ENCODE data around the gene SVIL. TPM values are rescaled to one million over a fixed set of nuclear protein-coding genes. Genes with fewer than 3 reads are reported as not detected.

SVIL gene
- total RNA-seq, 1 experiment from 2014 or later, result 166 TPM

- H4K20me1 ChIP-seq (ENCODE audit: insufficient read depth), result no peaks in the 10 kb centered on the region
- TF ChIP-seq, protein P1, sequence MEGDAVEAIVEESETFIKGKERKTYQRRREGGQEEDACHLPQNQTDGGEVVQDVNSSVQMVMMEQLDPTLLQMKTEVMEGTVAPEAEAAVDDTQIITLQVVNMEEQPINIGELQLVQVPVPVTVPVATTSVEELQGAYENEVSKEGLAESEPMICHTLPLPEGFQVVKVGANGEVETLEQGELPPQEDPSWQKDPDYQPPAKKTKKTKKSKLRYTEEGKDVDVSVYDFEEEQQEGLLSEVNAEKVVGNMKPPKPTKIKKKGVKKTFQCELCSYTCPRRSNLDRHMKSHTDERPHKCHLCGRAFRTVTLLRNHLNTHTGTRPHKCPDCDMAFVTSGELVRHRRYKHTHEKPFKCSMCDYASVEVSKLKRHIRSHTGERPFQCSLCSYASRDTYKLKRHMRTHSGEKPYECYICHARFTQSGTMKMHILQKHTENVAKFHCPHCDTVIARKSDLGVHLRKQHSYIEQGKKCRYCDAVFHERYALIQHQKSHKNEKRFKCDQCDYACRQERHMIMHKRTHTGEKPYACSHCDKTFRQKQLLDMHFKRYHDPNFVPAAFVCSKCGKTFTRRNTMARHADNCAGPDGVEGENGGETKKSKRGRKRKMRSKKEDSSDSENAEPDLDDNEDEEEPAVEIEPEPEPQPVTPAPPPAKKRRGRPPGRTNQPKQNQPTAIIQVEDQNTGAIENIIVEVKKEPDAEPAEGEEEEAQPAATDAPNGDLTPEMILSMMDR (conservative IDR thresholded peaks at IDR 0.05), result no peak
- TF ChIP-seq EZH2 (IDR thresholded peaks at IDR 0.05; ENCODE audit: low read depth), result no peak
- no peak overlapping the region for H3K4me2 ChIP-seq
- H3K27me3 ChIP-seq (ENCODE audit: insufficient read depth, low read depth), result no peaks in the 10 kb centered on the region
- H3K4me1 ChIP-seq (replicated peaks; ENCODE audit: insufficient read depth), result no peaks in the 10 kb centered on the region
- no peaks in the 10 kb centered on the region for H3K9me2 ChIP-seq (ENCODE audit: insufficient read depth)
- H3K27ac ChIP-seq, result no peak overlapping the region
- H3F3A ChIP-seq (ENCODE audit: insufficient read depth, low read depth), result peaks cover 2% of the 10 kb centered on the region; the same call in 1 of the 2 replicates
- H3K9me3 ChIP-seq (ENCODE audit: insufficient read depth, low read depth), result no peaks in the 10 kb centered on the region
- ChIA-PET CTCF (no interaction called here), POLR2A (ENCODE audit: unreplicated experiment) (no interaction called here)
- intact Hi-C loops (cut with micrococcal nuclease; ENCODE audit: unreplicated experiment), result no loop called here
- DNase-seq, result no peak
- no TSS peak for BruUV-seq (replicated peaks)
- no peak overlapping the region for H3K4me3 ChIP-seq
- no peak overlapping the region for H2AFZ ChIP-seq
- H3K79me2 ChIP-seq (ENCODE audit: low read depth), result no peaks in the 10 kb centered on the region
- no peaks in the 10 kb centered on the region for H3K36me3 ChIP-seq (ENCODE audit: low read depth)
Measured at GRCh38 chr10:29529146-29529545, 105.6 kb downstream of the SVIL start.

- Histone ChIP-seq H3K4me1 (replicated peaks; ENCODE audit: insufficient read depth) (no peaks in the 10 kb centered on the region), H3K9me2 (ENCODE audit: insufficient read depth) (no peaks in the 10 kb centered on the region), H3K36me3 (ENCODE audit: low read depth) (0 out of 2 replicates have a peak, but pooled peaks cover 6% of the 10 kb centered on the region), H3K9me3 (ENCODE audit: insufficient read depth, low read depth) (no peaks in the 10 kb centered on the region), H3F3A (ENCODE audit: insufficient read depth, low read depth) (no peaks in the 10 kb centered on the region), H3K4me2 (no peak overlapping the region), H3K4me3 (no peak overlapping the region), H3K27ac (no peak overlapping the region), H3K27me3 (ENCODE audit: insufficient read depth, low read depth) (no peaks in the 10 kb centered on the region), H2AFZ (no peak overlapping the region), H4K20me1 (ENCODE audit: insufficient read depth) (no peaks in the 10 kb centered on the region), H3K79me2 (ENCODE audit: low read depth) (no peaks in the 10 kb centered on the region)
- no peak for DNase-seq
- TF ChIP-seq, protein P1 (conservative IDR thresholded peaks at IDR 0.05), result no peak
- TF ChIP-seq EZH2 (IDR thresholded peaks at IDR 0.05; ENCODE audit: low read depth), result no peak
- CTCF ChIA-PET, result no interaction called here
- intact Hi-C loops (cut with micrococcal nuclease; ENCODE audit: unreplicated experiment), result no loop called here
- no TSS peak for BruUV-seq (replicated peaks)
- POLR2A ChIA-PET (ENCODE audit: unreplicated experiment), result no interaction called here
Measured at GRCh38 chr10:29525762-29526161, 109.0 kb downstream of the SVIL start.

- Histone ChIP-seq H3K36me3 (ENCODE audit: low read depth) (0 out of 2 replicates have a peak, but pooled peaks cover 6% of the 10 kb centered on the region), H3K4me1 (replicated peaks; ENCODE audit: insufficient read depth) (no peaks in the 10 kb centered on the region), H3K9me3 (ENCODE audit: insufficient read depth, low read depth) (no peaks in the 10 kb centered on the region), H3F3A (ENCODE audit: insufficient read depth, low read depth) (no peaks in the 10 kb centered on the region), H3K79me2 (ENCODE audit: low read depth) (no peaks in the 10 kb centered on the region), H3K4me2 (no peak overlapping the region), H3K27me3 (ENCODE audit: insufficient read depth, low read depth) (no peaks in the 10 kb centered on the region), H3K9me2 (ENCODE audit: insufficient read depth) (no peaks in the 10 kb centered on the region), H4K20me1 (ENCODE audit: insufficient read depth) (no peaks in the 10 kb centered on the region), H3K27ac (no peak overlapping the region), H3K4me3 (no peak overlapping the region), H2AFZ (no peak overlapping the region)
- POLR2A ChIA-PET (ENCODE audit: unreplicated experiment), result interaction anchor here (0.6 kb wide), 1 partner anchor 67 kb away, joined by 7 read pairs; no protein-coding TSS in a partner anchor
- BruUV-seq (replicated peaks), result no TSS peak
- DNase-seq, result no peak
- TF ChIP-seq, protein P1 (conservative IDR thresholded peaks at IDR 0.05), result no peak
- no peak for TF ChIP-seq EZH2 (IDR thresholded peaks at IDR 0.05; ENCODE audit: low read depth)
- CTCF ChIA-PET, result no interaction called here
- intact Hi-C loops (cut with micrococcal nuclease; ENCODE audit: unreplicated experiment), result no loop called here
Measured at GRCh38 chr10:29524720-29525119, 110.1 kb downstream of the SVIL start.
